ENCODE measurements around the gene S1PR3.

DNA sequence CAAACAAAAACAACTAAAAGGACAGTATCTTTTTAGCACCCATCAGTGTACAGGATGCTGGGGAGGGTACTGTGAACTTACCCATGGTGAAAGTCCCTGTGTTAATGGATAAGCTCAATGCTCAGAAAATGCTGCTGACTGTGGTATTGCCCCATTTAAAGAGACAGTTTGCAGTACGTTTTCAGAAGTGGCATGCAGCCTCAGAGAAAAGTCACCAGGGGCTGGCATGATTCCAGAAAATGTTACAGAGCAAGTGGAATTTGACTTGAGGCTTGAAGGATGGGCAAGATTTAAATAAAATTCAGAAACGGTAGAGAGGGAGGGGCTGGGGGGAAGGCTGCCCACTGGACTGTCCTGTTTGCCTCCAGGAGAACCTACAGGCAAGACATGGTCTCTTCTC is 7.2 kb downstream of the S1PR3 start:
- no peak for TF ChIP-seq CTCF (IDR thresholded peaks at IDR 0.05; ENCODE audit: low read depth, low read length, poor library complexity, severe bottlenecking)
- no peak for TF ChIP-seq EZH2phosphoT487 (IDR thresholded peaks at IDR 0.05; ENCODE audit: borderline replicate concordance, low read length)
